Activated CD4-positive, alpha-beta T cell treated with anti-CD3 and anti-CD28 coated beads for 48 hours (primary cell): ENCODE measurements around the gene DHX35.
A peak's percentile ranks its signal among the peaks of the same experiment; 100 is the strongest.
"Not testable (repeated sequence)": the region's sequence is repeated elsewhere in the genome, so short reads cannot be mapped to it uniquely, and the experiment has no call there.

Experiments
- DNase-seq: peaks from one replicate; pipeline ENCODE4 v3.0.0-alpha.2; 2020

DHX35 gene

GRCh38 chr20:38941726-38942389 is 20.3 kb upstream of the DHX35 start:
- DNase-seq: no peak

DNA sequence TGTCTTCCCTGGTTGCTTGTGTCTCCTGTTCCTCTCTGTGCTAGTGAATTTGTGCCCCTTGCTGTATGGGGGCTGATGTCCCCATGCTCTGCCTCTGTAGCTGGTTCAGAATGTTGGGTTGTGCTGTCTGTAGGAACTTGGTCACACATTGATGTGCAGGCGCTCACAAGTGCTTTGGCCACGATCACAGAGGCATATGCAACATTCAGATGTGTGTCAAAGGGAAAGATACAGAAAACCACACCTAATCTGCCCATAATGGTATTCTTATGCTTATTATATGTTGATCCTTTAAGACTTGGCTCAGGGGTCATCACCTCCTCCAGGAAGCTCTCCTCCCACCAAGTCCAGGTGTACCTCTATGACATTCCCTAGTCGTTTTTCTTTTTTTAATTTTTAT is 17.1 kb upstream of the DHX35 start:
- DNase-seq: no peak

DNA sequence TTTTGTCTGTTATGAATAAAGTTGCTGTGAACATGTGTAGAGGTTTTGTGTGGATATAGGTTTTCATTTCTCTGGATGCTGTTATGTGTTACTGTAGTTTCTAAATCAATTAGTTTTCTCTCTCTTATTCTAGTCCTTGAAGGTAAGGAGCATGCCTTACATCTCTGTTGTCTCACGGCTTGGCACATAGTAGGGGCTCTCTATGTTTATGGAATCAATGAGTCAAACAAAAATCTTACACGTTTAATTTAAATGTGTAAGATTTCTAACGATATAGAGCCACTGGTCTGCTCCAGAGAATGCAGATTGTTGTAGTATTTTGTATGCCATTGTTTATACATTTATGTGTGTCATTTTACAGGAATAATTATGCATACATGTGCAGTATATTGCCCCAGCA is 15.3 kb upstream of the DHX35 start:
- DNase-seq: no peak

- no peak for DNase-seq
Measured at GRCh38 chr20:38947931-38948362, 14.2 kb upstream of the DHX35 start.

- DNase-seq: no peak
Measured at GRCh38 chr20:38950254-38950653, 11.9 kb upstream of the DHX35 start.

DNA sequence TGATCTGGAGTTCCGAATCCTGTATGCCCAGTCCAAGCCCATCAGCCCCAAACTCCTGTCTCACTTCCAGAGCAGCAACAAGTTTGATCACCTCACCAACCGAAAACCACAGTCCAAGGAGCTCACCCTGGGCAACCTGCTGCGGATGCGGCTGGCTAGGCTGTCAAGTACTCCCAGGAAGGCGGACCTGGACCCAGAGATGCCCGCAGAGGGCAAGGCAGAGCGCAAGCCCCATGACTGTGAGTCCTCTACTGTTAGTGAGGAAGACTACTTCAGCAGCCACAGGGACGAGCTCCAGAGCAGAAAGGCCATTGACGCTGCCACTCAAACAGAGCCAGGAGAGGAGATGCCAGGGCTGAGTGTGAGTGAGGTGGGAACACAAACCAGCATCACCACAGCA is 10.5 kb upstream of the DHX35 start:
- no peak for DNase-seq

DNA sequence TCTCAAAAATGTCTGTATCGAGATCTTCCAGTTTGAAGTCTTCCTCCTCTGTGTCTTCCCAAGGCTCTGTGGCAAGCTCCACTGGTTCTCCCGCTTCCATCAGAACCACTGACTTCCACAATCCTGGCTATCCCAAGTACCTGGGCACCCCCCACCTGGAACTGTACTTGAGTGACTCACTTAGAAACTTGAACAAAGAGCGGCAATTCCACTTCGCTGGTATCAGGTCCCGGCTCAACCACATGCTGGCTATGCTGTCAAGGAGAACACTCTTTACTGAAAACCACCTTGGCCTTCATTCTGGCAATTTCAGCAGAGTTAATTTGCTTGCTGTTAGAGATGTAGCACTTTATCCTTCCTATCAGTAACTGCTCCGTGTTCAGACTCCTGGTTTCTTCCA is 10.0 kb upstream of the DHX35 start:
- DNase-seq: no peak

DNA sequence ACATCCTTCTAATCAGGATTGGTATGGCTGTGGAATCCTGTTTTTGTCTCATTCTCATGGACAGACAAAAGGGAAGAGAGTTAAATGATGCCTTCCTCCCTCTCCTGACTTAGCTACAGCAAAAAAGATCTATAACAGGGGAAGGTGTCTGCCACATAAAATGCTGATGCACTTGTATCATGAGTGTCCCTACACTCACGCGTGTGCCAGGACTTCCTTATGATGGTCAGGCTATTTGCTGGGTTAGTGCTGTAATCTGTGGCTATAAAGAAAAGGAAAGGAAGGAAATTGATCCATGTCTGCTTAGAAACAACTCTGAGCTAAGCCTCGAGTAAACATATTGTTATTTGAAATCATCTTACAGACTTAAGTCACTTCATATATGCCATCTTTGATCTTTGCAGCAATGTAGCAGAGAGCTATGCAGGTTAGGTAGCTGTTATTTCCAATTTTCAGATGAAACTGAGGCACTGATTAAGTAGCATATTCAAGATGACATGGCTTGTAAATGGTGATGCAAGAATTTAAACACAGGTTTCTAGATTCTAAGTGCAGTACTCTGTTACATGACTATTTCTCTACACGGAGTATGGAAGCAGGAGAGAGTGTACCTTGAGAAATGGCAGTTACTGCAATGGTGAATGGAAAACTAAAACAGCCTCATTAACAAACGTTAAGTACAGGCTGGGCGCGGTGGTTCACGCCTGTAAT is 8.4 kb upstream of the DHX35 start:
- DNase-seq: no peak

- DNase-seq: no peak
Measured at GRCh38 chr20:38957235-38957876, 4.8 kb upstream of the DHX35 start.

DNA sequence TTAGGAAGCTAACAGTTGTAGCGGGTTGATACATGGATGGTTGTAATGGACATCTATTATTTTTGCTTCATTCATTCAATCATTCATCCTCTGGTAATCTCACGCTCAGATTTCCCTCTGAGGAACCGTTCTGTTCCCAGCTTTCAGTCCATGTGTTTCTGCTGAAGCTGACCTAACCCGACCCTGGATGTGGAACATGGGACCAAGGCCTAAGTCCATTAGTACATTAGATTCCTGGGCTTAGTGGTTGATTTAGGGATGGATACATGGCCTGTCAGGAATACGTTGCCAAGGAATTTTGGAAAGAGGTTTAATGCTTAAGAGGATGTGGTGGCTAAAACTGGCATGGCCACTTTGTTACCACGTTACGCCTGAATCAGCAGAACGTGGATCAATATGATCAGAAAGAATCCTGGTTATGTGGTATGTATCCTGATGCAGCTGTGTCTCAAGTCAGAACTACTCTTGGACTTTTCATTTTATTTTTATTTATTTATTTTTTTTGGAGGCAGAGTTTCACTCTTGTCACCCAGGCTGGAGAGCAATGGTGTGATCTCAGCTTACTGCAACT is 4.1 kb upstream of the DHX35 start:
- no peak for DNase-seq

DNA sequence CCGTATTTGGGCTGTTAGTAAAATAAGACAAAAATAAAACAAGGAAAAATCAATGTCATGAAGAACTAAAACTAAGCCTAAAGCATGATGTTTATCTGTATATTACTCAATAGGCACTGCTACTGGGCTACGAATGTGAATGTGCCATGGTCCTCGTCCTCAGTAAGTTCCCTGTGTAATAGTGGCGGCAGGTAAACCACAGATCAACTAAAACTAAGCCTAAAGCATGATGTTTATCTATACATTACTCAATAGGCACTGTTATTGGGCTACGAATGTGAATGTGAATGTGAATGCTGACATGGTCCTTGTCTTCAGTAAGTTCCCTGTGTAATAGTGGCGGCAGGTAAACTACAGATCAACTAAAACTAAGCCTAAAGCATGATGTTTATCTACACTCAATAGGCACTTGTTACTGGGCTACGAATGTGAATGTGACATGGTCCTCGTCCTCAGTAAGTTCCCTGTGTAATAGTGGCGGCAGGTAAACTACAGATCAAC is 1.9 kb upstream of the DHX35 start:
- not testable (repeated sequence) for DNase-seq

DNA sequence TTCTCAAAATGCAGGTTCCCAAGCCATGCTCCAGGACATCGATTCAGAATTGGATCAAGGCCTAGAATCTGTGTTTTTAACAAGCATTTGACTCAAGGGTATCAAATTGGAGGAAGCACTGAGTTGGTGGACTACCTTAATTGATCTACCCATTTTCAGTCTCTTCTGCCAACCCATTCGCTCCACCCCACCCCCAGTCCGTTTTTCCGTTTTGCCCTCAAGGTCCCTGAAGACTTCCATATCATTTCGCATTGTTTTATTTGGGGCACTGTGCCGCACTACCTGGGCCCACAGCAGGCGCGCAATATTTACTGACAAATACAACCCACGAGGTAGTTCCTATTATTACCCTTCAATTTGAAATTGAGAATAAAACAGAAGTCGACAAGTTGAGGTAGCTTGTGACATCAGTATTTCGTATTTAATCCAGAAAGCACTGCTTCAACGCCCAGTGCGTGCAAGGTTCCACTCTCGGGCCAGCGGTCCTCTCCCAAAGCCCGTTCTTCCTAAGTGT is 557 bp upstream of the DHX35 start:
- peak; percentile 45 for DNase-seq

- DNase-seq: no peak
Measured at GRCh38 chr20:38962928-38963401, 821 bp downstream of the DHX35 start.

DNA sequence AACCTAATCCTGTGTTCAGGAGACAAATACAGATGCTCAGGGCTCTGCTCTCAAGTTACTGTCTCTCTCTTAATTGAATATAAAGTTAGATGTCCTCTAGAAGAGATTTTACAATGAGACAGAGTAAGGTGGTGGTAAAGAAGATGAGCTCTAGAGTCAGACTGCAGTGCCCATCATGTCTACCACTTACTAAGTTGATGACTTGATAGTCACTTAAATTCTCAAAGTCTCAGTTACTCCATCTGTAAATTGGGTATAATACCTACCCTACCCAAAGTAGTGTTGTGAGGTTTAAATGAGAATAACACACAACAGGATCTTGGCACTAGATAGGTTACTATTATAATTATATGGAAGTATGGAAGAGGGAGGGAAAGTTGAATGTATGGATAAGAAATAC is 1.6 kb downstream of the DHX35 start:
- DNase-seq: no peak

DNA sequence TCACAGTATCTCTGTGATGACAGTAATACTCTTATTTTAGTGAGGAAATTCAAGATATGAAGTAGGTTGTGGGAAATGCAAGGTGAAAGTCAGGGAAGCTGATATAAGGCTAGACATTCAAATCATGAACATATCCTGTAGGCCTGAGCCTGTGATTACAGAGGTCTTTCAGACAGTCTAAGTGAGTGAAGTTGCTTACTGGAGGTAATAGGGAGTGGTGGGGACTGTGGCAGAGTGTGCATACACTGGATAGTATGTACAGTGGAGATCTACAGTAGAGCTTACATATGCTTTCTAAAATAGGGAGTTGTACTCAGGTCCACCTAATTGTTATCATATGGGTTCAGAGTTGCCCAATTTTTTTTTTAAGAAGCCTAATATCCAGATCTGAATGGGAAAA is 3.1 kb downstream of the DHX35 start:
- DNase-seq: no peak

DNA sequence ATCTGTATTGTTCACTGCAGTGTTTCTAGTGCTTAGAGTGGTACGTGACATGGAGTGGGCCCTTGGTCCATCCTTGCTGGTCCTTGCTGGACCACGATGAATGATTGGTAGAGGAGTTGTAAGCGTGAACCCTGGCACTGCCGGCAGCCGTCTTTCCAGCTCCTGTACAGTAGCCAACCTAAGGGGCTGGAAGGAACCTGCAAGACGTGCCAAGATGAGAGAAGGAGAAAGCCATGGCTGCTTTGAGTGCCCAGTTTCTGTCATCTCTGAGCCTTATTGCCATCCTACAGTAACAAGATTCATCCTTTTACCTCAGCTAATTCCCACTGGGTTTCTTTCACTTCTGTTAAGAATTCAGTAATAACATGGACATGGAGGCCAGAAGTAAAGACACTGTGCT is 5.9 kb downstream of the DHX35 start:
- no peak for DNase-seq

DNA sequence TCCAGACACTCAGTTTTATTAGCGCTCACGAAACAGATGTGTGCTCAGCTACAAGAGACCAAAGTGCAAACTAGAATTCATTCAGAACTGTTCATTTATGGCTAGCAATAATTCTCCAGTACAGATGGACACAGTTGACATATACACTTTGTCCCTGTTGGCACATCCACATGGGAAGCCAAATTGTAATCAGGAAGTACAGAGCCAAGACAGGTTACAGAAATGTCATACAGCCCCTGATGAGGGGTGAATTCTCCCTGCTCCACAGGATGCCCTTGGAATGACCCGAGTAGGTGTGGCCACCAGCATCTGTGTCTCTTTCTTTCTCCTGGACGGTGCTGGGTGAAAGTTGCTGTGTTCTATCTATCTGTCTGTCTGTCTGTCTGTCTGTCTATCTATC is 7.6 kb downstream of the DHX35 start:
- no peak for DNase-seq

DNA sequence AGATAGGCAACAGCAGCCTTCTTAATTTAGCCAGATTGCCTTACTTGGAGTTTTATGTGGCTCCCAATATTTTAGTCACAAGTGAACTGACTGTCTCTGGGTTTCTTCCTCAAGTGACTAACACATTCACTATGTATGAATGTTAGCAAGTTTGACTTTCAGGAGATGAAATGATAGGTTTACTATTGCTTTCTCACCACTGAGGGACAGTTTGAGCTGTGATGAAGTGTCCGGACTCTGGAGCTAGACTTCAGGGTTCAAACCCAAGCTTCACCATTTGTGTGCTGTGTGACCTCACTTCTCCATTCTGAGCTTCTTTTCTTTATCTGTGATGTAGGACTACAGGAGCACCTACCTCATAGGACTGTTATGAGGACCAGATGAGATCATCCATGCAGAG is 8.2 kb downstream of the DHX35 start:
- DNase-seq: no peak

- no peak for DNase-seq
Measured at GRCh38 chr20:38973107-38973506, 11.0 kb downstream of the DHX35 start.

DNA sequence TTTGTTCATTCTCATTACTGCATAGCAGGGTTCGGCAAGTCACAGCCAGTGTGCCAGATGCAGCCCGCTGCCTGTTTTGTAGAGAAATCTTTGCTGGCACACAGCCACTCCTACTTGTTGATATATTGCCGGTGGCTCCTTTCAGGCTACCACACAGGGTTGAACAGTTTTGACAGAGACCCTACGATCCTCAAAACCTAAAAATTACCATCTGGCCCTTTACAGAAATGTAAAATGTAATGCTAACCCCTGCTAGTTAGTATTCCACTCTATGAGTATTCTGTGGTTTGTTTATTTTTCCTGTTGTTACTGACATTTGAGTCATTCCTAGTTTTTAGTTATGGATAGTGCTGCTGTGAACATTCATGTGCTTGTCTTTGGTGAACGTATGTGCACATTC is 11.5 kb downstream of the DHX35 start:
- DNase-seq: no peak

GRCh38 chr20:38975539-38976120 is 13.5 kb downstream of the DHX35 start:
- DNase-seq: no peak

DNA sequence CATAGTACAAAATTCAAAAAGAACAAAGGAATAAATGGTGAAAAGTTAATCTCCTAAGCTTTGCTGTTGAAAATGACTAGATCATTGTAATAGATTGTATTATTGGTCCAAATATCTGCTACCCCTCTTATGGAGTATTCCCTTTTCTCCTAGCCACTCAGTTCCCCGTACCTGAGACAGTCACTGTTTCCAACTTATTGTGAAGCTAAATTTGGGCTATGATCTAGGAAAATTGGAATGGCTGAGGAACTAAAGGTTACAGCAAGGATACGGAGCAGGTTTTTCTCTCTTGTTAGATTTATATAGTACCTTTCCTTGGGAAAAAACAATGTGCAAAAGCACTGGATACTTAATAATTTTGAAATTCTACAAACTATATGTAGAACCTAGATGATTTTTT is 17.3 kb downstream of the DHX35 start:
- no peak for DNase-seq

- DNase-seq: no peak
Measured at GRCh38 chr20:38979842-38980241, 17.7 kb downstream of the DHX35 start.
